GM23248 (cell line): ENCODE data around the gene ATP6AP1.

Source experiments
- EZH2 ChIP-seq: fragments of 200-600 bp; sonication (generic); IDR thresholded peaks from 2 replicates; pipeline ENCODE4 v1.6.1; 2018; ENCODE audit warnings: antibody characterized with exemption, mild to moderate bottlenecking; ENCODE audit not compliant: insufficient read depth, poor library complexity, severe bottlenecking
- EZH2phosphoT487 ChIP-seq: fragments of 200-600 bp; sonication (generic); IDR thresholded peaks from 2 replicates; pipeline ENCODE4 v1.6.1; 2018; ENCODE audit warnings: antibody characterized with exemption, moderate library complexity, mild to moderate bottlenecking, low read depth; ENCODE audit not compliant: insufficient read depth

DNA sequence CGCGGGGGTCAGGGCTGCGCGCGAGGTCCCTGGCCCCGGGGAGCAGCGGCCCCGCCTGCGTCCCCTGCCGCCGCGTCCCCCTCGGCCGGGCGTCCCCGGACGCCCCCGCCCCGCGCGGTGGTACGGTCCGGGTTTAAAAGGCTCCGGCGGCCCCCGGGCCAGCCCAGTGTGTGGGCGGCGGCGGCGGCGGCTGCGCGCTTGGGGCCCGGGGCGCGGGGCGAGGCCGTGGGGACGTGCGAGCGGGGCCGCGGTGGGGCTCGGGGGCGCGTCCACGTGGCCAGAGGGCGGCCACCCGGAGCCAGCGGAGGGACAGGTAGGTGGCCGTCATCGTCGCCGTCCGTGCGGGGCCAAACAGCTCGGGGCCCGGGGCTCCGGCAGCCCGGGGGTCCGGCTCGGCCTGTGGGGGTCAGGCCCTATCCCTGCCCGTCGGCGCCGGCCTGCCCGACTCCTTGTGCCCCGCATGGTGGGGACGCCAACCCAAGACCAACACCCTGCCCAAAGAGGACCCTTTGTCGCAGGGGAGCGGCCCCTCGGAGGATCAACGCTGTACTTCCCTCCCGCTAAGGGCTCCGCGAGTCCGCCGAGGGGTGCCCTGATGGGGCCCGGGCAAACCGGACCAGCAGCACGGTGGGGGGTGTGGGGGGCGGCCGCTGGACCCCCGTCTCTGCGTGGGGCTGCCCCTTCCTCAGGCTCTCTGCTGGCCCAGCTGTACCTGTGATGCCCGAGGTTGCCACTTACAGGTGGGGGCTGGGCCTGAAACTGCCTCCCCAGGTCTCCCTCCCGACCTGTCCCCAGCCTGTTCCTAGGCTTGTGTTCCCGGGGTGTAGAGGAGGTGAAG is 29.9 kb downstream of the ATP6AP1 start, which contains the start of gene PLXNA3:
- TF ChIP-seq EZH2 (no peak), EZH2phosphoT487 (no peak)
